NCI-H526 (cell line): ENCODE data around the gene FCN1.
"Not testable (repeated sequence)": the region's sequence is repeated elsewhere in the genome, so short reads cannot be mapped to it uniquely, and the experiment has no call there.

Experiments
- DNase-seq, 2 experiments: peaks; one replicate each; lab custom pipeline; 2025; lab: John Stamatoyannopoulos, UW

FCN1 gene

GRCh38 chr9:134917431-134918373, at the start of gene FCN1:
Gene FCN1 (minus strand): TSS chr9:134917912. CDS start chr9:134917871, 41 bp downstream.
- no peak for DNase-seq

GRCh38 chr9:134966697-134967546, 49.2 kb upstream of the FCN1 start:
- DNase-seq = no peak

- DNase-seq = no peak
These were observed 48.6 kb upstream of the FCN1 start for GRCh38 chr9:134966270-134966669.

GRCh38 chr9:134965851-134966250, 48.1 kb upstream of the FCN1 start:
- DNase-seq = no peak

- DNase-seq = no peak
These were observed 47.7 kb upstream of the FCN1 start for GRCh38 chr9:134965411-134965810.

- DNase-seq = no peak
These were observed 46.8 kb upstream of the FCN1 start for GRCh38 chr9:134964271-134965055.

- no peak for DNase-seq
These were observed 45.8 kb upstream of the FCN1 start for GRCh38 chr9:134963546-134963945.

GRCh38 chr9:134962973-134963364, 45.3 kb upstream of the FCN1 start:
- DNase-seq = no peak

GRCh38 chr9:134962065-134962972, 44.6 kb upstream of the FCN1 start:
- DNase-seq = peak in 1 of 2 experiments; percentile 6

GRCh38 chr9:134961331-134962064, 43.8 kb upstream of the FCN1 start:
- DNase-seq = no peak

- DNase-seq = no peak
These were observed 43.0 kb upstream of the FCN1 start for GRCh38 chr9:134960701-134961181.

- no peak for DNase-seq
These were observed 42.2 kb upstream of the FCN1 start for GRCh38 chr9:134959971-134960310.

- DNase-seq = no peak
These were observed 41.6 kb upstream of the FCN1 start for GRCh38 chr9:134959126-134959970.

- no peak for DNase-seq
These were observed 40.2 kb upstream of the FCN1 start for GRCh38 chr9:134957945-134958227.

- DNase-seq = no peak
These were observed 39.6 kb upstream of the FCN1 start for GRCh38 chr9:134957165-134957944.

- DNase-seq = not testable (repeated sequence)
These were observed 38.7 kb upstream of the FCN1 start for GRCh38 chr9:134956387-134956786.

GRCh38 chr9:134955801-134956200, 38.1 kb upstream of the FCN1 start:
- DNase-seq = no peak

GRCh38 chr9:134955156-134955555, 37.4 kb upstream of the FCN1 start:
- no peak for DNase-seq

- DNase-seq = no peak
These were observed 34.3 kb upstream of the FCN1 start for GRCh38 chr9:134951994-134952393.
